HG03064 (cell line): ENCODE results near the gene COG4.

ENCODE experiments used
- ATAC-seq: cut with Tn5 transposase; IDR thresholded peaks from one replicate; pipeline ENCODE4 v1.9.1; 2021; ENCODE audit warnings: low read depth; ENCODE audit not compliant: unreplicated experiment

COG4 gene

DNA sequence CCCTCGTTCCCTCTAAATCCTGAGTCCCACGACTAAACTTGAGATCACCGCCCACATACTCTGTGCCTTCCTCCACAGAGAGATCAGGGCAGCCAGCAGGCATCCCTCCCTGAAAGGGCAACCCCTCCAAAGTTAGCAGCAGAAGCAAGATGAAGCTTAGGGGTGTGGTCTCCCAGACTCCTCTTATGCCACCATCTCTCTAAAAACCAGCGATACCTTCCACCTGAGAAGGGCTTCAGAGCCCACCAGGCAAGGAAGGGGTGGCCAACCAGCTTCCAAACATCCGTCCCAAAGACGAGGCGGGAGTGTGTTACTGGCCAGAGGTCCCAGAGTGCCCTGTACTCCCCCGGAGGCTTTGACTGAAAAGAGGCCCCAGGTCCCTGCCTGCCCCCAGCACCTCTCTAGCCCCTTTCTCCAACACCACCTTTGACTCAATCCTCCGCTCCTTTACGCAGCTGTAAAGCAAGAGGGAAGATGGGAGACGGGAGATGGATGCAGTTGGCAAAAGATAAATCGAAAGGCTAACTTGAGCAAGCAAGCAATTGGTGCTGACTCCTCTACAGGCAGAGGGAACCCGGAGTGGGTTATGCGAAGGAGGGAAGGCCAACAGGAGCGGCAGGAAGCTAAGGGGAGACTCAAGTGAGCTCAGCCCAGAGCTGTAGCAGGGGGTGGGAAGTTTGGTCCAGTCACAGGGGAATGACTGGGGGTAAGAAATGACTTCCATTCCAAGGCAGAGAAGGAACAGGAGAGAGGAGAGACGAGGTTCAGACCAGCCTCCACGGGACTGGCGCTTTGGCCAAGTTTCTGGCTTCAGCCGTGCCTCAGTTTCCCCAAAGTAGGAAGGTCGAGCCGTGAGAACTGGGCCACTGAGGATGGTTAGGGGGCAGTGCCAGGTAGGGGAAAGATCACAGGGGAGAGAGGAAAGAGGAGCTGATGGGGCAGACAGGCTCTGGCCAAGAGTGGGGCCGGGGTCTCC, 85.5 kb downstream of the COG4 start:
- ATAC-seq, result no peak

DNA sequence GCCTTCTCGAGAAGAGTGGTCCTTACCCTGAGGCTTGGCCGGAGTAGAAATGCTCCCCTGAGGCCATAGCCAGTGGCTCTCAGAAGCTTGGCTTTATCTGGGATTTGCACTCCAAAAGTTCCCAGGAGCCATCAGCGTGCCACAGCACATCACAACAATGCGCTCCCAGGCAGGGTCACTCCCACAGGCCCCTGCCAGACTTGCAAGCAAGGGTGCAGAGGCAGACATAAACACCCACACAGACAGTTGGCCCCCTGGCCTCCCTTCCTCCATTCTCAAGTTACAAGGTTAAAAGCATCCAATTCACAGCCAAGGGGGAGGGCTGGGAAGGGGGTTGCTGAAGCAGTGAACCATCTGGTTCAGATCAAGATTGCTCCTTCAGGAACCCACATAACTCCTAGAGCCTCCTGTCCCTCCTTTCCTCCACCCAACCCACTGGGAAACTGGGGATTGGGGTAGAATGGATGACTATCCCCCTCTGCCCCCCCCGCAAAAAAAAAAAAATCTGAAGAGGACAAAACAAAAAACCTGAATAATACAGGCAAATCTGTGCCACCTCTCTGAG, 86.3 kb downstream of the COG4 start:
- ATAC-seq, result no peak

DNA sequence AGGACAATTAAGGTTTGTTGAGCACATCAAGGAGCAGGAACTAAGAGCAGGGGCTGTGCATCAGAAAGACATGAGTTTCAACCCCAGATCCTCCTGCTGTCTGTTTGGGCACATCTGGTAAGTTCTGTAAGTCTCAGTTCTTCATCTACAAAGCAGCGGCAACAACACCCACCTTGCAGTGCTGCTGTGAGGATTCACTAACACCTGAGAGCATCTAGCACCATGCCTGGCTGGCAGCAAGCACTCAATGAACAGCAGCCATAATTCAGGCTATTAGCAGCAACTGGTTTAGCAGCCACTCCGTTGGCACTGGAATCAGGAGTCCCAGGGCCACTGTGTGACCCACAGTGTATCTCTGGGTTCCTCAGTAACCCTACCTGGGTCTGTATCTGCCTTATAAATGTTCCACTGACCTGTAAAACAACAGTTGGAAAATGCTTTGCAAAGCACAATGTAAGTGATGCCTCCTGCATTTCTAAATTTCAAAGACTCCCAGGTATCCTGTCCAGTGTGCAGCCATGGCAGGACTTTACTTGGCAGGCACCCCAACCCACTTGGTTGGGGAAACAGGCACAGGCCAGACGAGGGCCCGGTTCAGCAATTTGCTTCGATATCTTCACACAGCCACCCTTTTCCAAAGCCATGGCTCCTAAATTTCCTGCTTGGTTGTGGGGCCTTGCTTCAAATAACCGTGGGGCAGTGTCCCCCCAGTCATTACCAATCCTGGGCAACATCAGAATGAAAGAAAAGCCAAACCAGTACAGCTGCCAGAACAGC, 88.7 kb downstream of the COG4 start:
- ATAC-seq, result no peak

DNA sequence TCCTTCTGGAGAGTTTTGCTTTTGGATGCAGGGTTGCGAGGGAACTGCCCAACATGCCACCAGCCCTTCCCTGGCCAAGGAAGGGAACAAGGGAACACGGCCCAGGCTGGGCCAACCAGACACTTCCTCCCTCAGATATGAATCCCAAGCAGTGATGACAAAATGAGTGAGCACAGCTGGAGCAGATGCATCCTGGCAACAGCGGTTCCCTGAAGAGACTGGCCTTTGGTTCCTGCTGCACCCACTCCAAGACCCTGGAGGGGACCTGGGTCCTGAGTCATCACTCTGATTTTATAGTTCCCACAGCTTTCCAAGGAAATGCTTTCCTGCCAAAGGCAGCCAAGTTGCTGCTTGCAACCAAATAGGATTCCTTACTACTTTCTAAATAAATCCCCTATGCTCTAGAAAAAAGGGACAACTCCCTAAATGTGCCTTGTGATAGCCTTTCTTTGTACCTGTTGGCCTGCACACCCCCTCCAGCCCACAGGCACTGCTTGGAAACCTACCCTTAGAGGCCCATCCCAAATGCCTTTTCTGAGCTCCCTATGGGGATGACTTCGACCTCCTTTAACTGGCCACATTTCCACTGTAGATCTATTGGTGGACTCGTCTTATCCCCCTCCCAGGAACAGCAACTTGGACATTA, 89.8 kb downstream of the COG4 start:
- no peak for ATAC-seq

DNA sequence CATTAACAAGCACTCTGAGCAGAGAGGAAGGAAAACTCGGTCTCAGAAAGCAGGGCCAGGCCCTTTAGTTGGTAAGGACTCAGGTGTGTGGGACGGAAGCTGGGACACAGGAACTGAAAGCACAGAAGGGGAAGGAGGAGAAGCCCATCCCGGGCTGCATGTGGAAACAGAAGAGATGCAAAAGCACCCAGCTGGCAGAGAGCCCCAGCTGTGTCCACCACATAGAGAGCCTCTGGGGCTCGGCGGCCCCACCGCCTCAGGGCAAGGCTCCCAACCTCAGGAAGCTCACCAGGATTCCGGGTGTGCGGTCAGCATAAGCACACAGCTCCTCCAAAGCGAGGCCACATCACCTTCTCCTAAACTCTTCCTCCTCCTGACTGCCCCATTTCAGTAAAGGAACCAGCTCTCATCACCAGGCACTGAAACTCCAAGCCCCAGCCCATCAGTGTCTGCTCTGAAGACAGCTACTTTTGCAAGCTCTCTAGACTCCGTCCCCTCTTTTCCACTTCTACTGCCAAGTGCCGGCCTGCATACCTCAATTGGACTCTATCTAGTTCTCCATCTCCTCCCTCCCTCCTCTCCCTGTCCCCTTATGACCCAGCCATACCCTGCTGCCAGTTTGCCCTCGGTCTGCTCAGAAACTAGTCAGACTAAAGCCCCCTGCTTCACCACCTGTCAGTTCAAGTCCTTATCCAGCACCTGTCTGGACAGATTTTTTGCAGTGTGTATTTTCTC, 90.5 kb downstream of the COG4 start:
- ATAC-seq, result no peak

DNA sequence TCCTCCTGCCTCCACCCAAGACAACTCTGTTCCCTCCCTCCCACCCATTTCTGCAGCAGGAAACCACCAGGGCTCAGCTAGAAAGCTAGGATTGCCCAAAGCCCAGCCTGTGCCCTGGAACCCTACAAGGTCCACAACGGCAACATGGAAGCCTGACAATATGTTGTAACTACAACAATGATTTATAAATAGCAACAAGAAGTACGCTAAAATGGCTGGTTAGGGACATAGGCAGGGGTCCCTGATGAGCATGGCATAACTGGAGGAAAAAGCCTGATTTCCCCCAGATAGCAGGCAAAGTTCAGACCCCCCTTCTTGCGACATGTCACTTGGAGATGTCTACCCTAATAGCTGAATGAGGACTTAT, 91.0 kb downstream of the COG4 start:
- ATAC-seq, result no peak

DNA sequence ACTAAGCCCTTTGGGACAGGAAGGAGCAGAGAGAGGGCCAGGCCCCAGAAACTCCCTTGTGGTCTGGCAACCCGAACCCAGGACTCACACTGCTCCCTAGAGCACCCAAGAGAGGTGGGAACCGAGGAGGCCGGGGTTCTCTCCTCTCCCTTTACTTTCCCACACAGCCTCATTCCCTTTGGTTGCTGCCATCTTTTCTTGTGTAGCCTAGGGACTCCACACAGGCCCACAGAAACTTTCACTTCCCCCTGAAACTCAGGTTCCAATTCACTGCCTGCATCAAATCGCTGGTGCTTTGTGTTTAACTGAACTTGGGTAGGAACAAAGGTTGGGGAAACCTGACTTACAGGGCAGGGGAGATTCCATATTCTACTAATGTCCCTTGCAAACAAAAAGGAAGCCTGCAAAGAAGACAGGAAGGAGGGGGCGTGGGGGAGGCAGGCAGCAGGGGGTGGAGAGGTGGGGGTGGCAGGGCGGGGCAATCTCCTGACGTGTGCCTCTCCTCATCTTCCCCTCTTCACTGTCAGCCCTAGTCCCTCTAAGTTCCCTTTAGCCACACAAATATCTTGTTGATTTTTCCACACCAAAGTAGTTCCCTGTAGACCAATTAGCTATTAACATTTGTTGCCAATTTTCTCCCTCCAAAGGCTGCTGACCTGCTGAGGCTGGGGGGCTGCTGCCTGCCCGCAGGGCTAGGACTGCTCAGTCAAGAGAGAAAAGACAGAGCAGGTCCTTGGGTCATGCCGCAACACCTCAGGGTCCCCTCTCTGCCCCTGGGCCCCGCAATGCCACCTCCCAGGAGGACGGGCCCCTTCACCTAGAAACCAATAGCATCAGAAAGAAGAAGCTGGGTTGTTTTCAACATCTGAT, 92.5 kb downstream of the COG4 start:
- ATAC-seq, result no peak
